Sigmoid colon (tissue), 7 donors: Measurements from ENCODE around the gene FSTL4. TPM values are rescaled to one million over a fixed set of nuclear protein-coding genes. Genes with fewer than 3 reads are reported as not detected.

Source experiments
- DNase-seq: peaks from one replicate; pipeline ENCODE4 v3.0.0-alpha.2; 2019
- H3K27ac ChIP-seq, 4 donors: fragments of 200-600 bp; sonication (generic); one replicate each; pipeline ENCODE4 v1.5.1; 2016 to 2019; ENCODE audit warnings: mild to moderate bottlenecking in 1 of 4
- H3K27me3 ChIP-seq, 3 donors: fragments of 200-600 bp; sonication (generic); one replicate each; pipeline ENCODE4 v1.5.1; 2019; ENCODE audit warnings: mild to moderate bottlenecking in 1 of 3
- H3K36me3 ChIP-seq, 4 donors: fragments of 200-600 bp; sonication (generic); one replicate each; pipeline ENCODE4 v1.5.1; 2016 to 2019
- H3K4me1 ChIP-seq, 4 donors: fragments of 200-600 bp; sonication (generic); one replicate each; pipeline ENCODE4 v1.5.1; 2017 to 2019
- H3K4me3 ChIP-seq, 4 donors: fragments of 200-600 bp; sonication (generic); one replicate each; pipeline ENCODE4 v1.5.1; 2017 to 2019; ENCODE audit warnings: mild to moderate bottlenecking in 2 of 4, moderate library complexity in 1 of 4
- H3K9me3 ChIP-seq, 4 donors: fragments of 200-600 bp in 3 of 4; sonication (generic) in 3 of 4; one replicate each; pipeline versions ENCODE4 v1.5.1 to v1.6.1; 2013 to 2019
- EP300 ChIP-seq, 4 donors: sonication (generic); formaldehyde crosslinking; IDR thresholded peaks; one replicate each; pipeline ENCODE4 v1.6.1; 2017; ENCODE audit warnings: antibody characterized with exemption in 4 of 4
- POLR2A ChIP-seq, 2 donors: fragments of 450-650 bp; IDR thresholded peaks; one replicate each; pipeline ENCODE4 v1.6.1; 2016; ENCODE audit warnings: antibody characterized with exemption in 2 of 2, mild to moderate bottlenecking in 2 of 2, moderate library complexity in 2 of 2
- POLR2AphosphoS5 ChIP-seq, 4 donors: sonication (generic); formaldehyde crosslinking; IDR thresholded peaks; one replicate each; pipeline ENCODE4 v1.6.1; 2017; ENCODE audit warnings: antibody characterized with exemption in 4 of 4
- WGBS, 2 donors: extraction: QIAGEN DNeasy Blood & Tissue Kit; methylation state at CpG; one replicate each; pipeline ENCODE4 v1.1.7; 2013; 5-methylcytosine and 5-hydroxymethylcytosine counted together
- intact Hi-C: fragments of 100-400 bp; cut with DNase I; formaldehyde crosslinking; loops from one replicate; pipeline ENCODE4 v1.15.1; 2023
- polyA plus RNA-seq, 3 donors: library from polyadenylated mRNA; stranded (reverse); fragments of 200-250 nt; gene quantifications; one replicate each; pipeline ENCODE4 v1.2.3, GENCODE V29; 2013
- total RNA-seq, 4 donors: library from RNA; depleted of rRNA; stranded (reverse); fragments of >200 nt; gene quantifications; one replicate each; pipeline ENCODE4 v1.1.0, GENCODE V29; 2016
- TF ChIP-seq, protein P1 (sequence below), 4 experiments: fragments of 450-650 bp in 3 of 4; fragments of 200-600 bp in 1 of 4; IDR thresholded peaks; one replicate each; pipeline ENCODE4 v1.5.1; 2016 to 2019; ENCODE audit warnings: antibody characterized with exemption in 4 of 4, mild to moderate bottlenecking in 3 of 4, moderate library complexity in 2 of 4
- donor health status: healthy with polysubstance abuse.
- donor health status: Bipolar disorder and iron deficiency.
- donor health status: healthy.

Gene FSTL4
- total and polyA plus RNA-seq, 7 donors = 0.23 to 0.45 (median 0.28) TPM; not detected in 4

GRCh38 chr5:133265720-133266526 is 346.4 kb downstream of the FSTL4 start:
- intact Hi-C loops = no loop called here
- Histone ChIP-seq H3K27ac (no peak overlapping the region), H3K9me3 (no peaks in the 10 kb centered on the region), H3K4me1 (no peaks in the 10 kb centered on the region), H3K4me3 (no peak overlapping the region), H3K27me3 (peaks cover 0 to 4% (median 0%) of the 10 kb centered on the region in 3 donors), H3K36me3 (no peaks in the 10 kb centered on the region)
- TF ChIP-seq EP300 (IDR thresholded peaks at IDR 0.05) (no peak), POLR2A (IDR thresholded peaks at IDR 0.05) (no peak), POLR2AphosphoS5 (IDR thresholded peaks at IDR 0.05) (no peak)
- TF ChIP-seq, protein P1, sequence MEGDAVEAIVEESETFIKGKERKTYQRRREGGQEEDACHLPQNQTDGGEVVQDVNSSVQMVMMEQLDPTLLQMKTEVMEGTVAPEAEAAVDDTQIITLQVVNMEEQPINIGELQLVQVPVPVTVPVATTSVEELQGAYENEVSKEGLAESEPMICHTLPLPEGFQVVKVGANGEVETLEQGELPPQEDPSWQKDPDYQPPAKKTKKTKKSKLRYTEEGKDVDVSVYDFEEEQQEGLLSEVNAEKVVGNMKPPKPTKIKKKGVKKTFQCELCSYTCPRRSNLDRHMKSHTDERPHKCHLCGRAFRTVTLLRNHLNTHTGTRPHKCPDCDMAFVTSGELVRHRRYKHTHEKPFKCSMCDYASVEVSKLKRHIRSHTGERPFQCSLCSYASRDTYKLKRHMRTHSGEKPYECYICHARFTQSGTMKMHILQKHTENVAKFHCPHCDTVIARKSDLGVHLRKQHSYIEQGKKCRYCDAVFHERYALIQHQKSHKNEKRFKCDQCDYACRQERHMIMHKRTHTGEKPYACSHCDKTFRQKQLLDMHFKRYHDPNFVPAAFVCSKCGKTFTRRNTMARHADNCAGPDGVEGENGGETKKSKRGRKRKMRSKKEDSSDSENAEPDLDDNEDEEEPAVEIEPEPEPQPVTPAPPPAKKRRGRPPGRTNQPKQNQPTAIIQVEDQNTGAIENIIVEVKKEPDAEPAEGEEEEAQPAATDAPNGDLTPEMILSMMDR (IDR thresholded peaks at IDR 0.05) = no peak
- WGBS, 2 donors = 82 to 84% methylated on average over 18 of the region's 18 CpGs
- DNase-seq = no peak

- intact Hi-C loops = no loop called here
- no peak overlapping the region for H3K27ac ChIP-seq
- WGBS, 2 donors = 64 to 79% methylated on average over 5 of the region's 5 CpGs
- no peaks in the 10 kb centered on the region for H3K4me1 ChIP-seq
- TF ChIP-seq POLR2AphosphoS5 (IDR thresholded peaks at IDR 0.05) (no peak), EP300 (IDR thresholded peaks at IDR 0.05) (no peak), POLR2A (IDR thresholded peaks at IDR 0.05) (no peak)
- TF ChIP-seq, protein P1 (IDR thresholded peaks at IDR 0.05) = no peak
- H3K27me3 ChIP-seq = peaks cover 0 to 4% (median 0%) of the 10 kb centered on the region in 3 donors
- no peaks in the 10 kb centered on the region for H3K36me3 ChIP-seq
- H3K4me3 ChIP-seq = no peak overlapping the region
- H3K9me3 ChIP-seq = no peaks in the 10 kb centered on the region
- DNase-seq = no peak
Measured at GRCh38 chr5:133265257-133265656, 347.1 kb downstream of the FSTL4 start.

DNA sequence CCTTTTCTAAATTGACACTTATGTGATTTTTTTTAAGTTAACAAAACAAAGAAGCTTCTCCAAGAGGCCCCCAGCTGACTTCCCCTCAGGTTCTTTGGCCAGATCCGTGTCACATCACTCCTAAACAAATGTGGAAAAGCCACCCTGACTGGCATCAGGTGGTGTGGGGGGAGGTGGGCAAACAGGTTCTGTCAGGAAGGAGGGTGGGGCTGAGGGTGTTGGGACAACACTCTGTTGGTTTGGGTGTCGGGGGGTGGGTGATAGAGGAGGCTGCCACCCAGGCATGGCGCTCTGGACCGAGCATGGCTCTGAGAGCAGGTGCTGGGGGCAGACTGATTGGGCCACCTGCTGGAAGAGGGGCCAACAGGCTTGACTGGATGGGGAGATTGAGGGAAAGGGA is 349.7 kb downstream of the FSTL4 start:
- no peaks in the 10 kb centered on the region for H3K9me3 ChIP-seq
- no peaks in the 10 kb centered on the region for H3K4me1 ChIP-seq
- H3K27me3 ChIP-seq = peaks cover 0 to 4% (median 0%) of the 10 kb centered on the region in 3 donors
- H3K27ac ChIP-seq = no peak overlapping the region
- no peak overlapping the region for H3K4me3 ChIP-seq
- TF ChIP-seq POLR2A (IDR thresholded peaks at IDR 0.05) (no peak), POLR2AphosphoS5 (IDR thresholded peaks at IDR 0.05) (no peak), EP300 (IDR thresholded peaks at IDR 0.05) (no peak)
- TF ChIP-seq, protein P1 (IDR thresholded peaks at IDR 0.05) = no peak
- DNase-seq = no peak
- H3K36me3 ChIP-seq = no peaks in the 10 kb centered on the region
- intact Hi-C loops = no loop called here
- 70 to 88% methylated on average over 4 of the region's 4 CpGs for WGBS, 2 donors

DNA sequence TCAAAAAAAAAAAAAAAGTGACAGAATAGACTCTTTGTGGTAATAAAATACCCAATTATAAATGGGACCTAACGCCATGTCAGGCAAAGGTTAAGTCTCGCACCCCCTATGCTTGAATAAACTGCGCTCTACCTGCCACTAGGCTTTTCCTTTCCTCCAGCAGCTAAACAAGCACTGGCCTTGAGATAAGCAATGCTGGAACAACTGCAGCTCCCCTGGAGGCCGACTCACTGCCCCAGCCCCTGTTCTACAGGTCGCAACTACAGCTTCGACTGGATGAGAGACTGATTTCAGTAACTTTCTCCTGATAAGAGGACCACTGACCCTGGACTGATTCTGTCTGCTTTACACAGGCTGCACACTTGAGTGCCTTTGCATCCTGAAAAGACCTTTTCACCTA is 350.3 kb downstream of the FSTL4 start:
- TF ChIP-seq POLR2A (IDR thresholded peaks at IDR 0.05) = no peak
- TF ChIP-seq POLR2AphosphoS5 (IDR thresholded peaks at IDR 0.05) = no peak
- TF ChIP-seq, protein P1 (IDR thresholded peaks at IDR 0.05) = no peak
- no peak for TF ChIP-seq EP300 (IDR thresholded peaks at IDR 0.05)
- no peak for DNase-seq
- H3K36me3 ChIP-seq = no peaks in the 10 kb centered on the region
- intact Hi-C loops = no loop called here
- H3K4me3 ChIP-seq = no peak overlapping the region
- peaks cover 0 to 4% (median 0%) of the 10 kb centered on the region in 3 donors for H3K27me3 ChIP-seq
- H3K4me1 ChIP-seq = no peaks in the 10 kb centered on the region
- no peaks in the 10 kb centered on the region for H3K9me3 ChIP-seq
- H3K27ac ChIP-seq = no peak overlapping the region
- WGBS, 2 donors = 90% methylated on average over 6 of the region's 6 CpGs
